Frontal cortex (tissue), 4 donors: ENCODE results near the gene FARP1. TPM values are rescaled to one million over a fixed set of nuclear protein-coding genes. Genes with fewer than 3 reads are reported as not detected.
A peak's percentile ranks its signal among the peaks of the same experiment; 100 is the strongest.

ENCODE experiments used
- DNase-seq, 2 donors: peaks; one replicate each; pipeline ENCODE4 v3.0.0; 2012; ENCODE audit warnings: low spot score in 2 of 2
- FAIRE-seq: peaks from 2 replicates; lab custom pipeline; 2012; peaks lifted over from hg19 to GRCh38; lab: Jason Lieb, UNC
- total RNA-seq: library from RNA; depleted of rRNA; stranded (reverse); fragments of >200 nt; gene quantifications from one replicate; pipeline ENCODE4 v1.2.3, GENCODE V29; 2014
- donor health status: control.
- donor health status: control.
- donor health status: control.

Gene FARP1
- total RNA-seq, 1 donor from 2014 or later: 92.5 TPM

GRCh38 chr13:98460516-98460915 lies 317.6 kb downstream of the FARP1 start:
- DNase-seq: no peak
- FAIRE-seq: no peak

DNA sequence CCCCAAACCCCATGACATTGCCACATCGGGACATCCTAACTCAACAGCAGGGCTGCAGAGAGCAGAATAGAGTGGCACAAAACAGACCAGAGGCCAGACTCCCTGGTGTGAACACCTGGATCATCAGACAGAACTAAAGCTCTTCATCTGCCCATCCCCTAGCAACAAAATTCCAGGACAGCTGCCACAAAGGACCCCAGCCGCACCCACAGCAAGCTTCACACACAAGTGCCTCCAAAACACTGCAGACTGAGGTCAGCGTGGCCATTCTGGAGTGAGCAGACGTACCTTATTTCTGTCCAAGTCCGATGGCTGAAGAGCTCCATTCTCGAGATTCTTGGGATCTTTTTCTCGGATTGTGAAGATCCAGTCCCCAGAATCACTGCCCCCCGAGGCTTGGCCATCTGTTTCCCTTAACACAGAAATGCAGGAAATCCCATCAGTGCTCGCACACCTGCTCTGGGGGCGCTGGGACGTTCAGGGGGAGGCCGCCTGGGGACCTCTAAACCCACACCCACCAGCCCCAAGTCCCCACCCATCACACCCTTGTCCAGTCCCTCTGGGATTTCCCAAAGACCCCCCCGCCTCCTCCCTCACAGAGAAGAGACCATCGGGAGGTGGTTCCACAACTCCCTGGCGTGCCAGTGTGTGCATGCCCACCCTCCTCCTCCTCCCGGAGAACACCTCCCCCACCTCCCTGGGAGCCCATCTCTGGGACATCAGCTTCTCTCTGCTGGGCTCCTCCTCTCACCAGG lies 318.8 kb downstream of the FARP1 start:
- FAIRE-seq: no peak
- DNase-seq: no peak

DNA sequence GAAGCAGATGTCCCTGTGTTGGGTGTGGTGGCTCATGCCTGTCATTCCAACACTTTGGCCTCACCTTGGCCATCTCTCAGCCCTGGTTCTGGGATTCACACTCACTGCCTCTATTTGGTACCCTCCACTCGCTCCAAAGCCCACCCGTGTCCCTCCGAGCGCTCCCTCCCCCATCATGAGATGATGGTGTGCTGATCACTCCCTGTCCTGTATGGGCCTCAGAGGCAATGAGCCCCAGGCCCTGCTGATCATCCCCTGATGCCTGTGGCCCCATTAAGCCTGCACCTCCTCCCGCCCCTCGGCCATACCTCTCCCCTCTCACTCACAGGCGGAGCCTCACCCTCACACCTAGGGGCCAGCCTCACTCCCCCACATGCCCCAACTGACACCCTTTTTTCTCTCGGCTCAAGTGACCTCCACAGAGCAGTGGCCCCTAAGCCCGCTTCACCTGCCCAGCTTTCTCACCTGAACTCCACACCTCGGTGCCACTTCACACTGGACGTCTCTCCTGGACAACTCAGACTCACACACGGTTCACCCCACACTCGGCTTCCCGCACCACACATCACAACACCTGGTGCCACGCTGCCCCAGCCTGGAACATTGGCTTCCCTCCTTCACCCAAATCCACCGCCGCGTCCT lies 319.5 kb downstream of the FARP1 start:
- DNase-seq: no peak
- FAIRE-seq: no peak

DNA sequence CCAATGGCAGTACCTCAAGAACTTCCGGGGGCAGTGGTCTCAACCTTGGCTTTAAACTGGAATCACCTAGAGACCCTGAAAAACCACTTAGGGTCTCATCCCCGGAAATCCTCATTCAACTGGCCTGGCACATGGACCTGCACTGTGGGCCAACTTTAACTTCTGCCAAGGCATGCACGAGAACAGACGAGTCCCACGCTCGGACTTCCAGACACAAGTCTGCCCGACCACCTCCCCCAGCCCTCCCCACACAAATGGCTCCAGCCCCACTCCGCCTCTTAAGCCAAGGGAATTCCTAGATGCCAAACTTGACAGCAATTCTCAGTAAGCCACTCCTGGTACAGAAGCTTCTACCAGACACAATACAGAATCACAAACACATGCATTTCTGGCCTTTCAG lies 320.1 kb downstream of the FARP1 start:
- FAIRE-seq: no peak
- DNase-seq: no peak

DNA sequence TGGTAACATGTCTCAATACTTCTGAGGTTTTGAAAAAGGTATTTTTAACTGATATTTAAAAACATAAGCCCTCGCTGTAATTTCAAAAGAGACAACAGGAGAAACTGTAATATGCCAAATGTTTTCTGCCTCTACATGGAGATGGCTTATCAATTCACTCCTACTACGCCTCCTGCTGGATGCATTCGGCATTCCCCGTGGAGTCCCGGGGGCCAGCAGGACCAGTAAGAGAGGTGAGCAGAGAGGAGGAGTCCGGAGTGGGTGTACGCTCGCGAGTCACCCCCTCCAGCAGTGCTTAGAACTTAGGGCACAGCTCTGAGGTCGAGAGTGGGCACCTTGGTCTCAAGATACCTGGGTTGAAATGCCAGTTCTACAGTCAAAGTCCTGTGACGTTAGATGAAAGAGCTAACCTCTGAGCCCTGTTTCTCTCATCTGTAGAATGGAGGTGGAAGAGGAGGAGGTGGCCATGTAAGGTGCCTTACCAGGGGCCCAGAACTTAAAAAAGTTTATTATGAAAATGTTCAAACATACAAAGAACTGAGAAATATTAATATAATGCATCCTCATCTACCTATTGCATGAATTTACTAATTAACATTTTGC lies 323.8 kb downstream of the FARP1 start:
- DNase-seq: no peak
- FAIRE-seq: no peak

- FAIRE-seq (no peak), DNase-seq (no peak)
These were observed 324.5 kb downstream of the FARP1 start for GRCh38 chr13:98467263-98467985.

GRCh38 chr13:98468361-98468760 lies 325.5 kb downstream of the FARP1 start:
- no peak for FAIRE-seq
- no peak for DNase-seq

- DNase-seq (no peak), FAIRE-seq (no peak)
These were observed 326.0 kb downstream of the FARP1 start for GRCh38 chr13:98468929-98469328.

- FAIRE-seq: no peak
- DNase-seq: no peak
These were observed 328.0 kb downstream of the FARP1 start for GRCh38 chr13:98470920-98471319.

- DNase-seq (no peak), FAIRE-seq (no peak)
These were observed 329.0 kb downstream of the FARP1 start for GRCh38 chr13:98471934-98472333.

DNA sequence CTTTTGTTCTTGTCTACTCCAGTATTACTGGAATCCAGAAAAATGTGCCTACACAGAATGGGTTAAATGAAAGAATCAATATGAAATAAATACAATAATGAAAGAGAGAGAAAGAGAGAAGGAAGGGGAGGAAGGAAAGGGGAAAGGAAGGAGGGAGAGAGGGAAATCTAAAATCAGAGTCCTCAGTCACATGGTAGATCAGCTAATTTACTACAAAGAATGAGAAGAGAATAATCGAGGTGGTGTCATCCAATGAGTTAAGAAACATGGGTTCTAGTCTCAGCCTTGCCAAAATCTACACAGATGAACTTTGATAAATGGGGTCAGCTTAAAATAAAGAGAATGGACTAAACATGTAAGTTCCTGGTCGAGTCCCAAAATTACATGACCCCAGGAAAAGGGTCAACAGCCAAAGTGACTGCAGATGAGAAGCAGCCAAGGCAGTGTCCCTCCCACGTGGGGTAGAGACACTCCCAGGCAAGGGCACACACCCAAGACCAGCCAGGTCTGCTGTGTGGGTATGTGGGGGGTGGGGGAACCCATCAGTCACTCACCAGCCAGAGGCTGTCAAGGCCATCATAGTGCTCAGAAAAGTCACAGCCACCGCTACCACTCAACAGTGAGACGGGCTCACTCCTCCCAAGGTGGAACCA lies 330.4 kb downstream of the FARP1 start:
- FAIRE-seq (no peak), DNase-seq (no peak)

GRCh38 chr13:98473788-98474144 lies 330.9 kb downstream of the FARP1 start:
- no peak for DNase-seq

GRCh38 chr13:98474292-98474691 lies 331.4 kb downstream of the FARP1 start:
- FAIRE-seq (no peak), DNase-seq (no peak)

More at GRCh38 chr13:98473788-98474144, 330.9 kb downstream of the FARP1 start:
- FAIRE-seq: no peak

DNA sequence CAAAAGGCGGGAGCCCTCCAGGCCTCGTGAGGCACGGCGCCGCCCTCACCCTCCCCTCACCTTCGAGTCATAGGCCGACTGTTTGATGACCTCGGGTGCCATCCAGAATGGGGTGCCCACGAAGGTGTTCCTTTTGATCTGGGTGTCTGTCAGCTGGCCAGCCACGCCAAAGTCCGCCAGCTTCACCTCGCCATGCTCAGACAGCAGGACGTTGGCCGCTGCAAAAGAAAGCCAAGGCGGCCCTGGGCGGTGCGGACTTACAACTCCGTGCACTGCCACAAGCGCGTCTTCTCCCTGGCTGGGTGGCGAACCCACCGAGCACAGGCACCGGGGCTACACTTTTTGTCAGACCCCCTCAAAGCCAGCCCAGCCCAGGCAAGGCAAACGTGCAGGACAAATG lies 331.9 kb downstream of the FARP1 start:
- no peak for FAIRE-seq

DNA sequence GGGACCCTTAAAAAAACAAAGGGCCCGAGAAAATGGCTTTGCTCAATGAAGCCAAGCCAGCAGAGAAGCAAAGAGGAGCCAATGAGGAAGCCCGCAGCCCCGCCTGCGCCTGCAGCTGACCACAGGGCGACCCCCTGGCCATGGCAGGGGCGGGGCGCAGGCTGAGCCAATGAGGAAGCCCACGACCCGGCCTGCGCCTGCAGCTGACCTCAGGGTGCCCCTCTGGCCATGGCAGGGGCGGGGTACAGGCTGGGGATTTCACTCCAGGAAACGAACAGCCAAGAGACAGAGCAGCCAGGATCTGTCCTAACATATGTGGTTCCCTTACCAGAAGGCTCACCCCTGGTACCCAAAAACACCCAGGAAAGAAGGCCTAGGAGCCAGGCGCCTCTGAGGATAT lies 332.6 kb downstream of the FARP1 start:
- DNase-seq (no peak), FAIRE-seq (no peak)

More for the DNA sequence above, 331.9 kb downstream of the FARP1 start:
- DNase-seq: no peak

- FAIRE-seq (no peak), DNase-seq (no peak)
These were observed 333.2 kb downstream of the FARP1 start for GRCh38 chr13:98476106-98476505.

- FAIRE-seq (no peak), DNase-seq (peak in 1 of 2 donors; percentile 56)
These were observed 333.7 kb downstream of the FARP1 start for GRCh38 chr13:98476538-98476966.

GRCh38 chr13:98478189-98479129 lies 335.6 kb downstream of the FARP1 start:
- no peak for DNase-seq
- FAIRE-seq: no peak

DNA sequence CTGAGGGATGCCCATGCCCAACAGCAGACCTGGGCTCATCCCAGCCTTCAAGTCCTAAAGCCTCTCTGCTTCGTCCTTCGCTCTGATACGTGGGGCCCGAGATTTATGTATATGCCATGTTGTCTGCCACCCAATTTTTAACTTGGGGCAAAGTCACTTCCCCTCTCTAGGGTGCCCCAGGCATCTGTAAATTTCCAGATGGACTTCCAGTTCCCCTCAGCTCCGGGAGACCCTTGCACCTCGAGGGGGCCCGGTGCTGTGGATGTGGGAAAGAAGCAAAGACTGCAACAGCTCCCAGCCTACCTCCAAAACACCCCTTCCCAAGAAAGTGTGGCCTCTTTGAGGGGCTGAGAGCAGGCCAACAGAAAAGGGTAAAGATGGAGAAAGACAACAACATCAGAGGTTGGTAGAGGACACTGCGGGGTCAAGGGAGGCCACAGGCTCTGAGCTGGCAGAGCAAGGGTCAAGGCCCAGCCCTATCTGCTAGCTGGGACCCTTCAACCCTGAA lies 336.7 kb downstream of the FARP1 start:
- no peak for FAIRE-seq
- no peak for DNase-seq
